HCT116 (cell line): ENCODE results near the gene MAPK8IP3. TPM values are rescaled to one million over a fixed set of nuclear protein-coding genes. Genes with fewer than 3 reads are reported as not detected.

Experiments used
- ATAC-seq: fragments of 200-7000 bp; cut with Tn5 transposase; 2 replicates; pipeline ENCODE4 v1.9.1; 2020; ENCODE audit warnings: mild to moderate bottlenecking, moderate library complexity
- BruUV-seq: library from RNA; stranded (reverse); fragments of 400-500 nt; replicated peaks from 2 replicates; lab custom pipeline; 2021; lab: Mats Ljungman, UMichigan
- CTCF ChIA-PET: fragments of 300-600 bp; sonication (Branson Sonifier 250); formaldehyde crosslinking; loops from one replicate; lab custom pipeline; 2021; ENCODE audit warnings: antibody characterized with exemption; lab: Charles Lee
- POLR2A ChIA-PET: fragments of 300-600, 350-600 bp; sonication (Branson Sonifier 250); formaldehyde crosslinking; loops from one replicate; lab custom pipeline; 2021; ENCODE audit warnings: antibody characterized with exemption; lab: Charles Lee
- RAD21 ChIA-PET, 2 experiments: fragments of 300-600 bp; sonication (Branson Sonifier 250); formaldehyde crosslinking; loops; one replicate each; lab custom pipeline; 2023; ENCODE audit warnings: low total read pairs in 2 of 2; ENCODE audit not compliant: uncharacterized antibody in 2 of 2, unreplicated experiment in 2 of 2, low non-redundant PET in 1 of 2; lab: Charles Lee
- DNase-seq: peaks from one replicate; pipeline ENCODE4 v3.0.0-alpha.2; 2010; ENCODE audit warnings: low read depth, low spot score
- H2AFZ ChIP-seq: fragments of 200-600 bp; shearing (Covaris generic), sonication (generic); 2 replicates; pipeline ENCODE4 v1.6.1; 2017; ENCODE audit warnings: low read depth, mixed run types, mixed read lengths, antibody characterized with exemption, low read length; ENCODE audit not compliant: poor library complexity, severe bottlenecking
- H3K27ac ChIP-seq: 2 replicates; pipeline ENCODE4 v1.5.1; 2012; ENCODE audit warnings: low read depth, low read length
- H3K27me3 ChIP-seq: fragments of 200-600 bp; sonication (generic); 2 replicates; pipeline ENCODE4 v1.6.1; 2016; ENCODE audit warnings: mixed run types, low read length, mixed read lengths; ENCODE audit not compliant: insufficient read depth
- H3K36me3 ChIP-seq, 2 experiments: fragments of 200-500 bp in 1 of 2; fragments of 200-600 bp in 1 of 2; sonication (Bioruptor generic) in 1 of 2; sonication (generic) in 1 of 2; 2 replicates each; pipeline versions ENCODE4 v1.5.1 to v1.6.1; 2014 to 2016; ENCODE audit warnings: low read length in 2 of 2, inconsistent platforms in 1 of 2, mixed read lengths in 1 of 2, mixed run types in 1 of 2; ENCODE audit not compliant: insufficient read depth in 2 of 2, control insufficient read depth in 1 of 2
- H3K4me1 ChIP-seq, 2 experiments: fragments of 200-600 bp in 1 of 2; sonication (generic) in 1 of 2; 2 replicates each; pipeline versions ENCODE4 v1.5.1 to v1.6.1; 2012 to 2017; ENCODE audit warnings: low read length in 2 of 2, inconsistent platforms in 1 of 2, mild to moderate bottlenecking in 1 of 2, mixed read lengths in 1 of 2, mixed run types in 1 of 2, moderate library complexity in 1 of 2; ENCODE audit not compliant: insufficient read depth in 2 of 2, control insufficient read depth in 1 of 2
- H3K4me2 ChIP-seq: fragments of 200-600 bp; sonication (generic); 2 replicates; pipeline ENCODE4 v1.6.1; 2017; ENCODE audit warnings: mixed run types, low read length, mixed read lengths
- H3K4me3 ChIP-seq, 2 experiments: fragments of 200-600 bp in 1 of 2; sonication (generic) in 1 of 2; replicated peaks in 1 of 2; 2 replicates each; pipeline ENCODE4 v1.5.1; 2011 to 2016; ENCODE audit warnings: low read length in 2 of 2, control low read depth in 1 of 2, low read depth in 1 of 2, mild to moderate bottlenecking in 1 of 2, mixed read lengths in 1 of 2, mixed run types in 1 of 2
- H3K79me2 ChIP-seq: fragments of 200-600 bp; sonication (generic); 2 replicates; pipeline ENCODE4 v1.6.1; 2017; ENCODE audit warnings: mild to moderate bottlenecking, mixed run types, low read length, moderate library complexity, mixed read lengths; ENCODE audit not compliant: insufficient read depth
- H3K9ac ChIP-seq: fragments of 200-600 bp; sonication (generic); 2 replicates; pipeline ENCODE4 v1.6.1; 2016; ENCODE audit warnings: low read length, mixed read lengths
- H3K9me2 ChIP-seq: fragments of 200-600 bp; sonication (generic), shearing (Covaris generic); 2 replicates; pipeline ENCODE4 v1.6.1; 2017; ENCODE audit warnings: mixed run types, mild to moderate bottlenecking, moderate library complexity; ENCODE audit not compliant: insufficient read depth
- H3K9me3 ChIP-seq, 2 experiments: fragments of 200-500 bp in 1 of 2; fragments of 200-600 bp in 1 of 2; sonication (Bioruptor generic) in 1 of 2; sonication (generic) in 1 of 2; 2 replicates each; pipeline ENCODE4 v1.6.1; 2014 to 2017; ENCODE audit warnings: low read length in 2 of 2, mixed read lengths in 2 of 2, inconsistent platforms in 1 of 2, low read depth in 1 of 2, mild to moderate bottlenecking in 1 of 2, mixed run types in 1 of 2, moderate library complexity in 1 of 2; ENCODE audit not compliant: control insufficient read depth in 1 of 2, insufficient read depth in 1 of 2
- H4K20me1 ChIP-seq: fragments of 200-600 bp; sonication (generic), shearing (Covaris generic); 2 replicates; pipeline ENCODE4 v1.6.1; 2017; ENCODE audit warnings: mixed run types, mild to moderate bottlenecking, moderate library complexity; ENCODE audit not compliant: insufficient read depth
- CBX3 ChIP-seq: IDR thresholded peaks from 2 replicates; pipeline ENCODE4 v1.6.1; 2012; ENCODE audit warnings: low read depth
- CEBPB ChIP-seq: IDR thresholded peaks from 2 replicates; pipeline ENCODE4 v1.6.1; 2012; ENCODE audit warnings: low read depth
- EGR1 ChIP-seq: IDR thresholded peaks from 2 replicates; pipeline ENCODE4 v1.6.1; 2012; ENCODE audit warnings: low read depth
- ELF1 ChIP-seq: IDR thresholded peaks from 2 replicates; pipeline ENCODE4 v1.6.1; 2012; ENCODE audit warnings: low read depth, borderline replicate concordance
- EZH2 ChIP-seq: fragments of 200-600 bp; sonication (generic); IDR thresholded peaks from 2 replicates; pipeline ENCODE4 v1.6.1; 2017; ENCODE audit warnings: antibody characterized with exemption, mixed run types
- FOSL1 ChIP-seq: IDR thresholded peaks from 2 replicates; pipeline ENCODE4 v1.6.1; 2012; ENCODE audit warnings: low read depth
- POLR2A ChIP-seq: IDR thresholded peaks from 2 replicates; pipeline ENCODE4 v1.7.0; 2011; ENCODE audit warnings: borderline replicate concordance; ENCODE audit not compliant: insufficient read depth, insufficient read length; ENCODE audit errors: extremely low read depth
- SIN3A ChIP-seq: IDR thresholded peaks from 2 replicates; pipeline ENCODE4 v1.6.1; 2012; ENCODE audit warnings: low read depth
- SP1 ChIP-seq: IDR thresholded peaks from 2 replicates; pipeline ENCODE4 v1.6.1; 2012; ENCODE audit warnings: low read depth
- YY1 ChIP-seq: IDR thresholded peaks from 2 replicates; pipeline ENCODE4 v1.6.1; 2011; ENCODE audit warnings: low read length, low read depth, moderate library complexity, mild to moderate bottlenecking; ENCODE audit not compliant: insufficient replicate concordance; ENCODE audit errors: extremely low read depth
- ZBTB33 ChIP-seq: IDR thresholded peaks from 2 replicates; pipeline ENCODE4 v1.6.1; 2011; ENCODE audit warnings: mild to moderate bottlenecking, low read length, moderate library complexity; ENCODE audit not compliant: insufficient replicate concordance; ENCODE audit errors: extremely low read depth
- ZFX ChIP-seq: fragments of 450-650 bp; IDR thresholded peaks from 2 replicates; pipeline ENCODE4 v1.6.1; 2017
- ZNF274 ChIP-seq: fragments of 200-500 bp; sonication (Bioruptor generic); IDR thresholded peaks from 2 replicates; pipeline ENCODE4 v1.6.1; 2014; ENCODE audit warnings: mild to moderate bottlenecking, low read depth, low read length, inconsistent platforms
- intact Hi-C: fragments of 100-400 bp; cut with micrococcal nuclease; formaldehyde crosslinking; loops from 2 replicates; pipeline ENCODE4 v1.10.0; 2022
- total RNA-seq: library from RNA; stranded (reverse); gene quantifications from one replicate; pipeline ENCODE4 v1.2.1, GENCODE V29; 2021; ENCODE audit not compliant: unreplicated experiment
- TF ChIP-seq, protein P1 (sequence below): IDR thresholded peaks from 2 replicates; pipeline ENCODE4 v1.6.1; 2012

MAPK8IP3 gene
- total RNA-seq, 1 experiment from 2014 or later, result 75.3 TPM

DNA sequence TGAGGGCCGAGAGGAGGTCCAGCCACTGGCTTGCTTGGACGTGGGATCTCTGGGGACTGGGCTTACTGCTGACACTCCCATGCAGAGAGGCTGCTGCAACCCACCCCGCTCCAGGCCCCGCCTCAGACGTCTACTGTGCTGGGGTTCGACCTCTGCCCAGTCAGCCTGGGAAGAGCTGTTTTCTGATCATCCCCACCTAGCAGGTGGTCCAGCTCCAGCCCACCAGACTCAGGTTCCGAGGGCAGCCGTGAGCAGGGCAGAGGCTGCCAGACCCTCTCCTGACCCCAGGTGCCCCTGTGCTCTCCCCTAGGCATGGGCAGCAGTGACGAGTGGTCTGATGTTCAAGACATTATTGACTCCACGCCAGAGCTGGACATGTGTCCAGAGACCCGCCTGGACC is 41.9 kb downstream of the MAPK8IP3 start:
- Histone ChIP-seq H3K9me2 (no peaks in the 10 kb centered on the region), H3K79me2 (no peaks in the 10 kb centered on the region), H3K27me3 (no peaks in the 10 kb centered on the region), H3K4me3 (no peak overlapping the region), H4K20me1 (no peaks in the 10 kb centered on the region), H3K9ac (no peak overlapping the region), H3K27ac (no peak overlapping the region), H2AFZ (no peak overlapping the region), H3K9me3 (no peaks in the 10 kb centered on the region), H3K4me1 (no peaks in the 10 kb centered on the region), H3K4me2 (no peak overlapping the region), H3K36me3 (peaks cover 10 to 16% of the 10 kb centered on the region in 2 experiments; a peak in 3 of 4 replicates)
- TF ChIP-seq EGR1, result no peak
- no peak for TF ChIP-seq ELF1
- TF ChIP-seq ZNF274, result no peak
- TF ChIP-seq FOSL1, result no peak
- no peak for TF ChIP-seq CBX3
- no peak for TF ChIP-seq ZFX
- no peak for TF ChIP-seq POLR2A
- TF ChIP-seq YY1, result no peak
- no peak for TF ChIP-seq ZBTB33
- no peak for TF ChIP-seq SIN3A
- TF ChIP-seq CEBPB, result no peak
- TF ChIP-seq SP1, result no peak
- TF ChIP-seq, protein P1, sequence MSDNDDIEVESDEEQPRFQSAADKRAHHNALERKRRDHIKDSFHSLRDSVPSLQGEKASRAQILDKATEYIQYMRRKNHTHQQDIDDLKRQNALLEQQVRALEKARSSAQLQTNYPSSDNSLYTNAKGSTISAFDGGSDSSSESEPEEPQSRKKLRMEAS, result no peak
- no peak for TF ChIP-seq EZH2
- ChIA-PET POLR2A (no interaction called here), RAD21 (no interaction called here), CTCF (no interaction called here)
- DNase-seq (no peak), ATAC-seq (no peak)
- intact Hi-C loops, result no loop called here
- BruUV-seq, result no TSS peak
